DND-41 (cell line): Measurements from ENCODE around the gene PIPOX.

Source experiments
- ATAC-seq: fragments of 200-7000 bp; cut with Tn5 transposase; 3 replicates; pipeline ENCODE4 v1.9.1; 2021; ENCODE audit warnings: low read depth; ENCODE audit not compliant: insufficient read depth
- DNase-seq: peaks from one replicate; pipeline ENCODE4 v3.0.0-alpha.2; 2020
- H2AFZ ChIP-seq: 2 replicates; pipeline ENCODE4 v1.6.0; 2012; ENCODE audit warnings: low read depth, low read length
- H3K27ac ChIP-seq: 2 replicates; pipeline ENCODE4 v1.5.1; 2012; ENCODE audit warnings: low read length, inconsistent platforms
- H3K27me3 ChIP-seq: fragments of 200-600 bp; sonication (generic); 2 replicates; pipeline ENCODE4 v1.6.0; 2012; ENCODE audit warnings: low read length, mild to moderate bottlenecking, inconsistent platforms; ENCODE audit not compliant: insufficient read depth, poor library complexity
- H3K36me3 ChIP-seq: 2 replicates; pipeline ENCODE4 v1.5.1; 2012; ENCODE audit warnings: low read length, inconsistent platforms; ENCODE audit not compliant: insufficient read depth
- H3K4me1 ChIP-seq: 2 replicates; pipeline ENCODE4 v1.5.1; 2012; ENCODE audit warnings: mild to moderate bottlenecking, low read length; ENCODE audit not compliant: insufficient read depth
- H3K4me2 ChIP-seq: 2 replicates; pipeline ENCODE4 v1.6.0; 2012; ENCODE audit warnings: mild to moderate bottlenecking, moderate library complexity, low read length, inconsistent platforms; ENCODE audit not compliant: insufficient read depth
- H3K4me3 ChIP-seq, 2 experiments: fragments of 200-600 bp in 1 of 2; shearing (Covaris generic) in 1 of 2; 2 replicates each; pipeline ENCODE4 v1.5.1; 2012 to 2016; ENCODE audit warnings: inconsistent platforms in 2 of 2, low read length in 2 of 2, mild to moderate bottlenecking in 2 of 2, low read depth in 1 of 2, moderate library complexity in 1 of 2
- H3K79me2 ChIP-seq: 2 replicates; pipeline ENCODE4 v1.6.0; 2012; ENCODE audit warnings: low read length, inconsistent platforms; ENCODE audit not compliant: insufficient read depth
- H3K9ac ChIP-seq: 2 replicates; pipeline ENCODE4 v1.6.0; 2012; ENCODE audit warnings: low read depth, mild to moderate bottlenecking, inconsistent platforms, low read length, moderate library complexity
- H3K9me3 ChIP-seq: 2 replicates; pipeline ENCODE4 v1.5.1; 2012; ENCODE audit warnings: low read length, moderate library complexity, mild to moderate bottlenecking, inconsistent platforms; ENCODE audit not compliant: insufficient read depth, severe bottlenecking
- H4K20me1 ChIP-seq: 2 replicates; pipeline ENCODE4 v1.6.0; 2012; ENCODE audit warnings: low read length; ENCODE audit not compliant: insufficient read depth
- EZH2 ChIP-seq: IDR thresholded peaks from 3 replicates; pipeline ENCODE4 v1.6.1; 2012; ENCODE audit warnings: borderline replicate concordance, low read depth, mild to moderate bottlenecking, moderate library complexity, low read length, inconsistent platforms; ENCODE audit not compliant: severe bottlenecking
- TF ChIP-seq, protein P1 (sequence below): IDR thresholded peaks from 2 replicates; pipeline ENCODE4 v1.5.1; 2012; ENCODE audit warnings: borderline replicate concordance, low read length, moderate library complexity, mild to moderate bottlenecking; ENCODE audit not compliant: poor library complexity, severe bottlenecking; ENCODE audit errors: extremely low read depth

The PIPOX gene

GRCh38 chr17:29058391-29058790 is 15.4 kb downstream of the PIPOX start:
- H3K4me3 ChIP-seq, result no peak overlapping the region
- TF ChIP-seq, protein P1, sequence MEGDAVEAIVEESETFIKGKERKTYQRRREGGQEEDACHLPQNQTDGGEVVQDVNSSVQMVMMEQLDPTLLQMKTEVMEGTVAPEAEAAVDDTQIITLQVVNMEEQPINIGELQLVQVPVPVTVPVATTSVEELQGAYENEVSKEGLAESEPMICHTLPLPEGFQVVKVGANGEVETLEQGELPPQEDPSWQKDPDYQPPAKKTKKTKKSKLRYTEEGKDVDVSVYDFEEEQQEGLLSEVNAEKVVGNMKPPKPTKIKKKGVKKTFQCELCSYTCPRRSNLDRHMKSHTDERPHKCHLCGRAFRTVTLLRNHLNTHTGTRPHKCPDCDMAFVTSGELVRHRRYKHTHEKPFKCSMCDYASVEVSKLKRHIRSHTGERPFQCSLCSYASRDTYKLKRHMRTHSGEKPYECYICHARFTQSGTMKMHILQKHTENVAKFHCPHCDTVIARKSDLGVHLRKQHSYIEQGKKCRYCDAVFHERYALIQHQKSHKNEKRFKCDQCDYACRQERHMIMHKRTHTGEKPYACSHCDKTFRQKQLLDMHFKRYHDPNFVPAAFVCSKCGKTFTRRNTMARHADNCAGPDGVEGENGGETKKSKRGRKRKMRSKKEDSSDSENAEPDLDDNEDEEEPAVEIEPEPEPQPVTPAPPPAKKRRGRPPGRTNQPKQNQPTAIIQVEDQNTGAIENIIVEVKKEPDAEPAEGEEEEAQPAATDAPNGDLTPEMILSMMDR, result no peak
- no peak for TF ChIP-seq EZH2
- H3K9me3 ChIP-seq, result no peaks in the 10 kb centered on the region
- no peaks in the 10 kb centered on the region for H3K36me3 ChIP-seq
- no peak overlapping the region for H3K9ac ChIP-seq
- H2AFZ ChIP-seq, result no peak overlapping the region
- DNase-seq, result no peak
- H3K27ac ChIP-seq, result no peak overlapping the region
- no peaks in the 10 kb centered on the region for H3K27me3 ChIP-seq
- no peaks in the 10 kb centered on the region for H3K4me1 ChIP-seq
- H4K20me1 ChIP-seq, result no peaks in the 10 kb centered on the region; the same call in 1 of the 2 replicates
- ATAC-seq, result no peak
- no peak overlapping the region for H3K4me2 ChIP-seq
- H3K79me2 ChIP-seq, result no peaks in the 10 kb centered on the region

GRCh38 chr17:29059281-29059680 is 16.3 kb downstream of the PIPOX start:
- H2AFZ ChIP-seq, result no peak overlapping the region
- no peaks in the 10 kb centered on the region for H3K79me2 ChIP-seq
- no peak overlapping the region for H3K9ac ChIP-seq
- H4K20me1 ChIP-seq, result no peaks in the 10 kb centered on the region; the same call in 1 of the 2 replicates
- H3K27ac ChIP-seq, result no peak overlapping the region
- no peak overlapping the region for H3K4me2 ChIP-seq
- H3K4me3 ChIP-seq, result no peak overlapping the region
- no peaks in the 10 kb centered on the region for H3K27me3 ChIP-seq
- H3K36me3 ChIP-seq, result no peaks in the 10 kb centered on the region
- ATAC-seq (no peak), DNase-seq (no peak)
- TF ChIP-seq, protein P1, result no peak
- no peak for TF ChIP-seq EZH2
- no peaks in the 10 kb centered on the region for H3K4me1 ChIP-seq
- no peaks in the 10 kb centered on the region for H3K9me3 ChIP-seq

- H3K4me2 ChIP-seq, result no peak overlapping the region
- ATAC-seq (no peak), DNase-seq (no peak)
- H3K79me2 ChIP-seq, result no peaks in the 10 kb centered on the region
- no peaks in the 10 kb centered on the region for H3K36me3 ChIP-seq
- H3K9me3 ChIP-seq, result no peaks in the 10 kb centered on the region
- no peak overlapping the region for H2AFZ ChIP-seq
- H3K4me3 ChIP-seq, result no peak overlapping the region
- no peak overlapping the region for H3K27ac ChIP-seq
- no peaks in the 10 kb centered on the region; the same call in 1 of the 2 replicates for H4K20me1 ChIP-seq
- no peaks in the 10 kb centered on the region for H3K4me1 ChIP-seq
- H3K27me3 ChIP-seq, result no peaks in the 10 kb centered on the region
- no peak overlapping the region for H3K9ac ChIP-seq
- TF ChIP-seq, protein P1, result no peak
- no peak for TF ChIP-seq EZH2
These were observed 17.5 kb downstream of the PIPOX start for GRCh38 chr17:29060475-29060874.

DNA sequence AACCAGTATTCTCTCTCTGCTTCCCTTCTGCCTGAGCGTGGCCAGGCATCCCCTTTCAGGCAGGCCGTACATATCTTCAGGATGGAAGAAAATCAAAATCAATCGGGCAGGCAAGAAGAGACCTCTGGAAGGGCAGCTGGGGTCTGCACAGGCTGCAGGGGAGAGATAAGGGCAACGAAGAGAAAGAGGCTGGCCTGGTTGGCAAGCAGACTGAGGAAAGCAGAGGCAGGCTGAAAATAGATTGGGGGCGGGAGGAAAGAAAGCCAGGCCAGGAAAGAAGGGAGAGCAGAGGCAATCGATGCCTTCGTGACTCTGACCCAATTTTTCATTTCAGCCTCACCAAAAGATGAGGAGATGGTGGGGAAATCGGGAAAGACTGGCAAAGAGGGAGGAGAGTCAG is 18.1 kb downstream of the PIPOX start:
- no peaks in the 10 kb centered on the region for H3K79me2 ChIP-seq
- no peaks in the 10 kb centered on the region for H3K4me1 ChIP-seq
- no peak for DNase-seq
- H2AFZ ChIP-seq, result no peak overlapping the region
- H3K4me2 ChIP-seq, result no peak overlapping the region
- TF ChIP-seq, protein P1, result no peak
- TF ChIP-seq EZH2, result no peak
- H3K9me3 ChIP-seq, result no peaks in the 10 kb centered on the region
- no peak overlapping the region for H3K9ac ChIP-seq
- H3K27ac ChIP-seq, result no peak overlapping the region
- no peaks in the 10 kb centered on the region for H3K27me3 ChIP-seq
- no peaks in the 10 kb centered on the region; the same call in 1 of the 2 replicates for H4K20me1 ChIP-seq
- no peak overlapping the region for H3K4me3 ChIP-seq
- H3K36me3 ChIP-seq, result no peaks in the 10 kb centered on the region
- ATAC-seq, result no peak
